Neural cell (in vitro differentiated cells): Measurements from ENCODE around the gene DOCK2. TPM values are rescaled to one million over a fixed set of nuclear protein-coding genes. Genes with fewer than 3 reads are reported as not detected.

Experiments
- H2AFZ ChIP-seq: fragments of 200-600, 300-800 bp; sonication (generic), shearing (Covaris generic); 2 replicates; pipeline ENCODE4 v1.6.0; 2014; ENCODE audit warnings: low read depth, mild to moderate bottlenecking, antibody characterized with exemption, low read length, moderate library complexity
- H3F3A ChIP-seq: fragments of 200-600 bp; shearing (Covaris generic); 2 replicates; pipeline ENCODE4 v1.6.1; 2016; ENCODE audit warnings: mild to moderate bottlenecking, moderate library complexity, mixed read lengths, antibody characterized with exemption, low read length; ENCODE audit not compliant: insufficient read depth, poor library complexity, severe bottlenecking
- H3K27ac ChIP-seq: fragments of 200-600, 300-800 bp; sonication (generic), shearing (Covaris generic); 2 replicates; pipeline ENCODE4 v1.5.1; 2014; ENCODE audit warnings: mild to moderate bottlenecking, low read length, moderate library complexity
- H3K27me3 ChIP-seq: fragments of 300-800, 200-600 bp; sonication (generic), shearing (Covaris generic); 2 replicates; pipeline ENCODE4 v1.6.0; 2014; ENCODE audit warnings: mild to moderate bottlenecking, low read depth, low read length, moderate library complexity; ENCODE audit not compliant: insufficient read depth
- H3K36me3 ChIP-seq: fragments of 300-800, 200-600 bp; sonication (generic), shearing (Covaris generic); 2 replicates; pipeline ENCODE4 v1.5.1; 2014; ENCODE audit warnings: mild to moderate bottlenecking, antibody characterized with exemption, low read length, moderate library complexity; ENCODE audit not compliant: insufficient read depth
- H3K4me2 ChIP-seq: fragments of 300-800, 200-600 bp; sonication (generic), shearing (Covaris generic); 2 replicates; pipeline ENCODE4 v1.6.0; 2014; ENCODE audit warnings: mild to moderate bottlenecking, low read length
- H3K4me3 ChIP-seq: fragments of 300-800, 200-600 bp; sonication (generic), shearing (Covaris generic); 2 replicates; pipeline ENCODE4 v1.5.1; 2014; ENCODE audit warnings: mild to moderate bottlenecking, low read length, moderate library complexity
- H3K79me2 ChIP-seq: fragments of 200-600 bp; shearing (Covaris generic); replicated peaks from 2 replicates; pipeline ENCODE4 v1.6.0; 2014; ENCODE audit warnings: mild to moderate bottlenecking, low read length, moderate library complexity; ENCODE audit not compliant: insufficient read depth
- H3K9ac ChIP-seq: fragments of 300-800, 200-600 bp; sonication (generic), shearing (Covaris generic); 2 replicates; pipeline ENCODE4 v1.6.1; 2016; ENCODE audit warnings: mild to moderate bottlenecking, low read length, mixed read lengths
- H3K9me2 ChIP-seq: fragments of 200-600 bp; shearing (Covaris generic); 2 replicates; pipeline ENCODE4 v1.6.1; 2016; ENCODE audit warnings: mild to moderate bottlenecking, low read length, mixed read lengths; ENCODE audit not compliant: insufficient read depth
- H3K9me3 ChIP-seq: fragments of 200-600, 300-800 bp; sonication (generic), shearing (Covaris generic); 2 replicates; pipeline ENCODE4 v1.6.1; 2016; ENCODE audit warnings: mild to moderate bottlenecking, mixed run types, low read length, moderate library complexity, mixed read lengths
- H4K20me1 ChIP-seq: fragments of 200-600 bp; shearing (Covaris generic); 2 replicates; pipeline ENCODE4 v1.6.1; 2016; ENCODE audit warnings: mild to moderate bottlenecking, mixed run types; ENCODE audit not compliant: insufficient read depth
- EP300 ChIP-seq: fragments of 450-650 bp; conservative IDR thresholded peaks from 2 replicates; pipeline ENCODE4 v1.6.1; 2014; ENCODE audit warnings: antibody characterized with exemption, mild to moderate bottlenecking, moderate library complexity; ENCODE audit not compliant: poor library complexity, severe bottlenecking
- EZH2 ChIP-seq: fragments of 200-600, 300-800 bp; shearing (Covaris generic), sonication (generic); IDR thresholded peaks from 2 replicates; pipeline ENCODE4 v1.6.1; 2014; ENCODE audit warnings: antibody characterized with exemption, low read length, borderline replicate concordance, mild to moderate bottlenecking; ENCODE audit not compliant: insufficient read depth, poor library complexity, severe bottlenecking
- MXI1 ChIP-seq: fragments of 450-650 bp; conservative IDR thresholded peaks from 2 replicates; pipeline ENCODE4 v1.6.1; 2014; ENCODE audit warnings: antibody characterized with exemption, mild to moderate bottlenecking; ENCODE audit not compliant: poor library complexity, severe bottlenecking
- POLR2AphosphoS5 ChIP-seq: IDR thresholded peaks from 2 replicates; pipeline ENCODE4 v1.6.1; 2012
- RAD21 ChIP-seq: fragments of 450-650 bp; conservative IDR thresholded peaks from 2 replicates; pipeline ENCODE4 v1.6.1; 2014; ENCODE audit warnings: antibody characterized with exemption, mild to moderate bottlenecking, moderate library complexity
- SMC3 ChIP-seq: fragments of 450-650 bp; conservative IDR thresholded peaks from 2 replicates; pipeline ENCODE4 v1.6.1; 2014; ENCODE audit warnings: antibody characterized with exemption, mild to moderate bottlenecking, moderate library complexity; ENCODE audit not compliant: poor library complexity
- TAF1 ChIP-seq: IDR thresholded peaks from 2 replicates; pipeline ENCODE4 v1.6.1; 2012; ENCODE audit warnings: low read depth
- polyA plus RNA-seq: library from polyadenylated mRNA; depleted of rRNA; stranded (reverse); fragments of >200 nt; gene quantifications from 2 replicates; pipeline ENCODE4 v1.2.3, GENCODE V29; 2014
- TF ChIP-seq, protein P1 (sequence below): fragments of 450-650 bp; IDR thresholded peaks from 2 replicates; pipeline ENCODE4 v1.5.1; 2014; ENCODE audit warnings: antibody characterized with exemption, mild to moderate bottlenecking, moderate library complexity; ENCODE audit not compliant: poor library complexity, severe bottlenecking
- TF ChIP-seq, protein P2 (sequence below): IDR thresholded peaks from 2 replicates; pipeline ENCODE4 v1.6.1; 2012; ENCODE audit warnings: borderline replicate concordance

Gene DOCK2
- polyA plus RNA-seq, 1 donor from 2014 or later = 0.15 TPM

DNA sequence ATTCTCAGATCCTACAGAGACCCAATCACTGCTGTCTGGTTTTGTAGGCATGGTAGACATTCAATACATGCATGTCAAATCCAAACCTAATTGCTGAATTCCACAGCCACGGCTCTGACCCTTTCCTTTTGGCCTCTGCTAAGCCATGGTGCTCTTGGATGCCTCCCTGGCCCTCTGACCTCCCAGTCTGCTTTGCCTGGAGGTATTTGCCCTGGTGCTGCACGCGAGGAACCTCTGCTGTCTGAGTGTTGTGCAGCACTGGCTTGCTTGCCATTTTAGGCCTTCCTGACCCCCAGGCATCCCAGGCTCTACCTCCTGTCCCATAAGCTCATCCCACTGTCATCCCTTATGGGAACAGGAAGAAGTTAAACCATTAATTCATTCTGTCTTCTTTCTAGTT lies 60.9 kb downstream of the DOCK2 start:
- Histone ChIP-seq H3K27ac (no peak overlapping the region), H3K4me2 (no peak overlapping the region), H3K36me3 (no peaks in the 10 kb centered on the region), H3F3A (no peaks in the 10 kb centered on the region), H3K9ac (no peak overlapping the region), H3K79me2 (no peaks in the 10 kb centered on the region), H3K27me3 (no peaks in the 10 kb centered on the region), H4K20me1 (no peaks in the 10 kb centered on the region), H2AFZ (no peak overlapping the region), H3K9me2 (no peaks in the 10 kb centered on the region), H3K4me3 (no peak overlapping the region), H3K9me3 (no peaks in the 10 kb centered on the region)
- TF ChIP-seq SMC3 (no peak), EP300 (no peak), RAD21 (no peak), POLR2AphosphoS5 (no peak), EZH2 (no peak), TAF1 (no peak), MXI1 (no peak)
- TF ChIP-seq, protein P1, sequence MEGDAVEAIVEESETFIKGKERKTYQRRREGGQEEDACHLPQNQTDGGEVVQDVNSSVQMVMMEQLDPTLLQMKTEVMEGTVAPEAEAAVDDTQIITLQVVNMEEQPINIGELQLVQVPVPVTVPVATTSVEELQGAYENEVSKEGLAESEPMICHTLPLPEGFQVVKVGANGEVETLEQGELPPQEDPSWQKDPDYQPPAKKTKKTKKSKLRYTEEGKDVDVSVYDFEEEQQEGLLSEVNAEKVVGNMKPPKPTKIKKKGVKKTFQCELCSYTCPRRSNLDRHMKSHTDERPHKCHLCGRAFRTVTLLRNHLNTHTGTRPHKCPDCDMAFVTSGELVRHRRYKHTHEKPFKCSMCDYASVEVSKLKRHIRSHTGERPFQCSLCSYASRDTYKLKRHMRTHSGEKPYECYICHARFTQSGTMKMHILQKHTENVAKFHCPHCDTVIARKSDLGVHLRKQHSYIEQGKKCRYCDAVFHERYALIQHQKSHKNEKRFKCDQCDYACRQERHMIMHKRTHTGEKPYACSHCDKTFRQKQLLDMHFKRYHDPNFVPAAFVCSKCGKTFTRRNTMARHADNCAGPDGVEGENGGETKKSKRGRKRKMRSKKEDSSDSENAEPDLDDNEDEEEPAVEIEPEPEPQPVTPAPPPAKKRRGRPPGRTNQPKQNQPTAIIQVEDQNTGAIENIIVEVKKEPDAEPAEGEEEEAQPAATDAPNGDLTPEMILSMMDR = no peak
- TF ChIP-seq, protein P2, sequence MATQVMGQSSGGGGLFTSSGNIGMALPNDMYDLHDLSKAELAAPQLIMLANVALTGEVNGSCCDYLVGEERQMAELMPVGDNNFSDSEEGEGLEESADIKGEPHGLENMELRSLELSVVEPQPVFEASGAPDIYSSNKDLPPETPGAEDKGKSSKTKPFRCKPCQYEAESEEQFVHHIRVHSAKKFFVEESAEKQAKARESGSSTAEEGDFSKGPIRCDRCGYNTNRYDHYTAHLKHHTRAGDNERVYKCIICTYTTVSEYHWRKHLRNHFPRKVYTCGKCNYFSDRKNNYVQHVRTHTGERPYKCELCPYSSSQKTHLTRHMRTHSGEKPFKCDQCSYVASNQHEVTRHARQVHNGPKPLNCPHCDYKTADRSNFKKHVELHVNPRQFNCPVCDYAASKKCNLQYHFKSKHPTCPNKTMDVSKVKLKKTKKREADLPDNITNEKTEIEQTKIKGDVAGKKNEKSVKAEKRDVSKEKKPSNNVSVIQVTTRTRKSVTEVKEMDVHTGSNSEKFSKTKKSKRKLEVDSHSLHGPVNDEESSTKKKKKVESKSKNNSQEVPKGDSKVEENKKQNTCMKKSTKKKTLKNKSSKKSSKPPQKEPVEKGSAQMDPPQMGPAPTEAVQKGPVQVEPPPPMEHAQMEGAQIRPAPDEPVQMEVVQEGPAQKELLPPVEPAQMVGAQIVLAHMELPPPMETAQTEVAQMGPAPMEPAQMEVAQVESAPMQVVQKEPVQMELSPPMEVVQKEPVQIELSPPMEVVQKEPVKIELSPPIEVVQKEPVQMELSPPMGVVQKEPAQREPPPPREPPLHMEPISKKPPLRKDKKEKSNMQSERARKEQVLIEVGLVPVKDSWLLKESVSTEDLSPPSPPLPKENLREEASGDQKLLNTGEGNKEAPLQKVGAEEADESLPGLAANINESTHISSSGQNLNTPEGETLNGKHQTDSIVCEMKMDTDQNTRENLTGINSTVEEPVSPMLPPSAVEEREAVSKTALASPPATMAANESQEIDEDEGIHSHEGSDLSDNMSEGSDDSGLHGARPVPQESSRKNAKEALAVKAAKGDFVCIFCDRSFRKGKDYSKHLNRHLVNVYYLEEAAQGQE = no peak

DNA sequence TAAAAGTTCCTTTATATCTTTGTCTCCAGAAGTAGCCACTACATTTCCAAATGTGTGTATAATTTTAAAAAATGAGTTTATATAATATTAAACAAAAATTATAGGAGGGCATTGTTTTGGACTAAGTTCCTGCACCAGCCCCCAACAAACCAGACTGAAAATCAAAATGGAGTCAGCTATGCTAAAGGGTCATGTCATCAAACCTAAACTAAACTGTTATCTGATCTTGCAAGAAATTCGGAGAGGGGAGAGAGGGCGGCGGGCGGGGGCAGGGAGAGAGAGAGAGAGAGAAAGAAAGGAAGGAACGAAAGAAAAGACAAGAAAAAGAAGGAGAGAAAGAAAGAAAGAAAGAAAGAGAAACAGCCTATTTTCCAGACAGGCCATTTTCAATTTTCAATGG lies 63.5 kb downstream of the DOCK2 start:
- Histone ChIP-seq H3K79me2 (no peaks in the 10 kb centered on the region), H3F3A (no peaks in the 10 kb centered on the region), H3K27me3 (no peaks in the 10 kb centered on the region), H4K20me1 (no peaks in the 10 kb centered on the region), H3K4me2 (no peak overlapping the region), H3K27ac (no peak overlapping the region), H3K9me3 (no peaks in the 10 kb centered on the region), H3K9me2 (no peaks in the 10 kb centered on the region), H3K36me3 (no peaks in the 10 kb centered on the region), H3K9ac (no peak overlapping the region), H3K4me3 (no peak overlapping the region), H2AFZ (no peak overlapping the region)
- TF ChIP-seq TAF1 (no peak), SMC3 (no peak), RAD21 (no peak), MXI1 (no peak), POLR2AphosphoS5 (no peak), EZH2 (no peak)
- TF ChIP-seq, protein P1 = no peak
- TF ChIP-seq, protein P2 = no peak
